Thymus (tissue), 11 donors: ENCODE data around the gene PLTP. TPM values are rescaled to one million over a fixed set of nuclear protein-coding genes. Genes with fewer than 3 reads are reported as not detected.
A peak's percentile ranks its signal among the peaks of the same experiment; 100 is the strongest.

Experiments used
- DNase-seq, 9 donors: peaks; one replicate each; pipeline ENCODE4 v3.0.0-alpha.2; 2013; ENCODE audit warnings: low spot score in 9 of 9, low read depth in 6 of 9, missing footprints in 1 of 9
- H3K27ac ChIP-seq, 2 donors: one replicate each; pipeline ENCODE4 v1.5.1; 2013; ENCODE audit warnings: control low read depth in 1 of 2, low read depth in 1 of 2, low read length in 1 of 2, mild to moderate bottlenecking in 1 of 2, moderate library complexity in 1 of 2
- H3K27me3 ChIP-seq, 2 donors: one replicate each; pipeline ENCODE4 v1.5.1; 2013; ENCODE audit warnings: low read length in 1 of 2; ENCODE audit not compliant: control insufficient read depth in 2 of 2, insufficient read depth in 1 of 2
- H3K36me3 ChIP-seq, 2 donors: one replicate each; pipeline ENCODE4 v1.5.1; 2013; ENCODE audit warnings: low read length in 1 of 2, mild to moderate bottlenecking in 1 of 2, moderate library complexity in 1 of 2; ENCODE audit not compliant: control insufficient read depth in 2 of 2, insufficient read depth in 2 of 2
- H3K4me1 ChIP-seq, 2 donors: one replicate each; pipeline ENCODE4 v1.5.1; 2013; ENCODE audit warnings: low read length in 2 of 2; ENCODE audit not compliant: control insufficient read depth in 2 of 2, insufficient read depth in 2 of 2
- H3K4me3 ChIP-seq, 2 donors: one replicate each; pipeline ENCODE4 v1.5.1; 2013; ENCODE audit warnings: low read length in 2 of 2, control low read depth in 1 of 2, mild to moderate bottlenecking in 1 of 2
- H3K9me3 ChIP-seq, 2 donors: one replicate each; pipeline ENCODE4 v1.5.1; 2013; ENCODE audit warnings: low read length in 1 of 2, mild to moderate bottlenecking in 1 of 2; ENCODE audit not compliant: control insufficient read depth in 2 of 2, insufficient read depth in 1 of 2
- WGBS: extraction: QIAGEN DNeasy Blood & Tissue Kit; methylation state at CpG from one replicate; pipeline ENCODE4 v1.1.7; 2013; 5-methylcytosine and 5-hydroxymethylcytosine counted together
- polyA plus RNA-seq: library from polyadenylated mRNA; stranded (reverse); fragments of 200-250 nt; gene quantifications from one replicate; pipeline ENCODE4 v1.2.3, GENCODE V29; 2013
- total RNA-seq: library from RNA; stranded (reverse); fragments of 120-200 nt; gene quantifications from one replicate; pipeline ENCODE4 v1.2.4, GENCODE V29; 2013
- donor health status: healthy.

The PLTP gene
- total and polyA plus RNA-seq, 2 donors, result 146 to 182 TPM

- no peak overlapping the region for H3K27ac ChIP-seq
- no peak overlapping the region for H3K4me3 ChIP-seq
- WGBS, result 97% methylated on average over 14 of the region's 14 CpGs
- peaks cover 40 to 57% of the 10 kb centered on the region in 2 donors for H3K36me3 ChIP-seq
- no peak for DNase-seq
- no peaks in the 10 kb centered on the region for H3K9me3 ChIP-seq
- peaks cover 4 to 7% of the 10 kb centered on the region in 2 donors for H3K4me1 ChIP-seq
- no peaks in the 10 kb centered on the region for H3K27me3 ChIP-seq
These were observed 15.3 kb downstream of the PLTP start for GRCh38 chr20:45896641-45897161.

GRCh38 chr20:45894797-45895196 is 17.2 kb downstream of the PLTP start:
- Histone ChIP-seq H3K27me3 (peaks cover 0 to 7% of the 10 kb centered on the region in 2 donors), H3K4me3 (no peak overlapping the region), H3K4me1 (peaks cover 14 to 20% of the 10 kb centered on the region in 2 donors), H3K27ac (no peak overlapping the region), H3K9me3 (no peaks in the 10 kb centered on the region), H3K36me3 (peaks cover 40 to 53% of the 10 kb centered on the region in 2 donors)
- 80% methylated on average over 12 of the region's 12 CpGs for WGBS
- no peak for DNase-seq

GRCh38 chr20:45893831-45894230 is 18.1 kb downstream of the PLTP start:
- no peak for DNase-seq
- peaks cover 0 to 7% of the 10 kb centered on the region in 2 donors for H3K27me3 ChIP-seq
- H3K4me3 ChIP-seq, result no peak overlapping the region
- no peaks in the 10 kb centered on the region for H3K9me3 ChIP-seq
- WGBS, result 94% methylated on average over 4 of the region's 4 CpGs
- H3K4me1 ChIP-seq, result peaks cover 14 to 22% of the 10 kb centered on the region in 2 donors
- H3K27ac ChIP-seq, result no peak overlapping the region
- peaks cover 35 to 47% of the 10 kb centered on the region in 2 donors for H3K36me3 ChIP-seq

GRCh38 chr20:45892828-45893500 is 19.0 kb downstream of the PLTP start:
- H3K4me1 ChIP-seq, result peaks cover 14 to 22% of the 10 kb centered on the region in 2 donors
- H3K9me3 ChIP-seq, result no peaks in the 10 kb centered on the region
- H3K36me3 ChIP-seq, result peaks cover 33 to 39% of the 10 kb centered on the region in 2 donors
- H3K27ac ChIP-seq, result no peak overlapping the region
- H3K27me3 ChIP-seq, result peaks cover 0 to 7% of the 10 kb centered on the region in 2 donors
- no peak for DNase-seq
- no peak overlapping the region for H3K4me3 ChIP-seq
- WGBS, result 78% methylated on average over 4 of the region's 4 CpGs

GRCh38 chr20:45892049-45892825 is 19.7 kb downstream of the PLTP start:
- WGBS, result 91% methylated on average over 9 of the region's 9 CpGs
- Histone ChIP-seq H3K4me1 (peaks cover 14 to 22% of the 10 kb centered on the region in 2 donors), H3K9me3 (no peaks in the 10 kb centered on the region), H3K27ac (peak overlapping the region in 1 of 2 donors; percentile 5), H3K36me3 (peaks cover 26 to 34% of the 10 kb centered on the region in 2 donors), H3K4me3 (peak overlapping the region; percentile 69 to 94), H3K27me3 (peaks cover 0 to 7% of the 10 kb centered on the region in 2 donors)
- DNase-seq, result no peak

DNA sequence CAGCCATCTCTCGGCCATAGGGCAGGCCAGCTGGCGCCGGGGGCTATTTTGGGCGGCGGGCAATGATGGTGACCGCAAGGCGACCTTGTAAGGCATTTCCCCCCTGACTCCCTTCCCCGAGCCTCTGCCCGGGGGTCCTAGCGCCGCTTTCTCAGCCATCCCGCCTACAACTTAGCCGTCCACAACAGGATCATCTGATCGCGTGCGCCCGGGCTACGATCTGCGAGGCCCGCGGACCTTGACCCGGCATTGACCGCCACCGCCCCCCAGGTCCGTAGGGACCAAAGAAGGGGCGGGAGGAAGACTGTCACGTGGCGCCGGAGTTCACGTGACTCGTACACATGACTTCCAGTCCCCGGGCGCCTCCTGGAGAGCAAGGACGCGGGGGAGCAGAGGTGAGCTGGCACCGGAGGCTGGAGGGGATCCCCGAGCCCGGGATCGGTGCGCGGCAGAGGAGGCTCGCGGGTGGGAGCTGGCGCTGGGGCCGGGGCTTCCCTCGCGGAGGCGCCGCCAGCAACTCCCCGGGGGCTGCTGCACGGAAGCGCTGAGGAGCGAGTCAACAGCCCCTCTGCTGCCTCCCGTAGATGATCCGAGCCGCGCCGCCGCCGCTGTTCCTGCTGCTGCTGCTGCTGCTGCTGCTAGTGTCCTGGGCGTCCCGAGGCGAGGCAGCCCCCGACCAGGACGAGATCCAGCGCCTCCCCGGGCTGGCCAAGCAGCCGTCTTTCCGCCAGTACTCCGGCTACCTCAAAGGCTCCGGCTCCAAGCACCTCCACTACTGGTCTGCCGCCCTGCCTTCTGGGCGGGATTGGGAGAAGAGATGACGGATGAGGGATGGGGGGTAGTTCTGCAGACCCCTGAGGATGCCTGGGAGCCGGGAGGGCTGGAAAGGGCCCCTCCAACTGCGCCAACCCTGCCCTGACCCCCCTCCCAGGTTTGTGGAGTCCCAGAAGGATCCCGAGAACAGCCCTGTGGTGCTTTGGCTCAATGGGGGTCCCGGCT is 20.7 kb downstream of the PLTP start, which contains the start of the genes CTSA and NEURL2:
Gene CTSA, plus strand, starts transcription at position 351 of the 999 bp plus-strand sequence. Its CDS starts 234 bp downstream, at position 585.
Gene NEURL2, minus strand, starts transcription at position 224 of the 999 bp plus-strand sequence. Its CDS starts 217 bp downstream, at position 7.
- Histone ChIP-seq H3K36me3 (peaks cover 26 to 33% of the 10 kb centered on the region in 2 donors), H3K4me3 (peak within 1 kb of the TSS; percentile 69 to 94), H3K4me1 (peaks cover 14 to 22% of the 10 kb centered on the region in 2 donors), H3K9me3 (no peaks in the 10 kb centered on the region), H3K27me3 (peaks cover 0 to 7% of the 10 kb centered on the region in 2 donors), H3K27ac (peak within 1 kb of the TSS; percentile 37 to 72)
- DNase-seq, result peak in 8 of 9 donors; percentile 75 to 95 (median 84)
- WGBS, result 1% methylated on average over 78 of the region's 78 CpGs

DNA sequence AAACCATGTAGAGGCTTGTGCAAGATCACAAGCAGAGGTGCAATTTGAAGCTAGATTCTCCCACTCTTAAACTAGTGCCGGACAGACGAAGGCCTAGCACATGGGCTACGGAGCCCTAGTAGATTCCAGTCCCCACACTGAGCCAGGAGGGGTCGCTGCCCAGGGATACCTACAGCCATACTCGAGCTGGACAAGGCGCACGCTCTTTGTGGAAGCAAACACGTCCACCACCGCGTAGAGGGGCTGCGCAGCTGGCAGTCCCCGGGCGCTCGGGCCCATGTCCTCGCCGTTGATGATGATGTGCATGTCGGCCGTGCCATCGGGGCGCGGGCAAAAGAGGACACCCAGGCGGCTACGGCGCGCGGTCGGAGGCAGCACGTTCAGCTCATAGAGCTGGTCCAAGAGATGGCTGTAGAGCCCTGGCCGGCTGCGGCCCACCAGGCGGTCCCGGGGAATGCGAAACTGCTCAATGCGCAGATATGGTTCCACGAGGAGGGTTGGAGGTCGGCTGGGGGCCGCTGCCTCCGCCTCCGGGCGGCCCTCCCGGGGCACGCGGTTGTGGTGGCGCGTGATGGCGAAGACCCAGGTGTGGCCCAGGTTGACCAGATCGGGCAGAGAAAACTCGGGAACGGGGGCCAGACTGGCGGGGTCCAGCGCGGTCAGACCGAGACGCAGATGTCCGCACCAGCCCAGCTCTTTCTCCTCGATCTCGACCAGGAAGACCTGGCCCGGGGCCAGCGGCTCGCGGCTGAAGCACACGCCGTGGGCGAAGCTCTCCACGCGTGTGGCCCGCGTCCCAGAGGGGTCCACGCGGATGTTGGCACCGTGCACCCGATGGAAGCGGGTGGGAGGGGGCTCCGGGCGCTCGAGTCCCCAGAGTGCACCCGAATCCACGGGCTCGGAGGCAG is 21.6 kb downstream of the PLTP start:
- peaks cover 25 to 29% of the 10 kb centered on the region in 2 donors for H3K36me3 ChIP-seq
- H3K4me1 ChIP-seq, result peaks cover 14 to 22% of the 10 kb centered on the region in 2 donors

More for the DNA sequence above, 21.6 kb downstream of the PLTP start:
- WGBS, result 3% methylated on average over 79 of the region's 79 CpGs
- H3K9me3 ChIP-seq, result no peaks in the 10 kb centered on the region
- peak overlapping the region; percentile 30 to 40 for H3K27ac ChIP-seq
- peak overlapping the region; percentile 69 to 94 for H3K4me3 ChIP-seq
- peak in 2 of 9 donors; percentile 44 to 61 for DNase-seq
- peaks cover 0 to 7% of the 10 kb centered on the region in 2 donors for H3K27me3 ChIP-seq
